IMR-90 (cell line): Measurements from ENCODE around the gene UBA3. TPM values are rescaled to one million over a fixed set of nuclear protein-coding genes. Genes with fewer than 3 reads are reported as not detected.

Source experiments
- ATAC-seq: fragments of 200-7000 bp; cut with Tn5 transposase; 2 replicates; pipeline ENCODE4 v1.9.1; 2020; ENCODE audit warnings: low read depth, mild to moderate bottlenecking, moderate library complexity
- BruUV-seq: library from RNA; stranded (reverse); fragments of 400-500 nt; replicated peaks from 2 replicates; lab custom pipeline; 2021; lab: Mats Ljungman, UMichigan
- CTCF ChIA-PET: fragments of 300-600 bp; formaldehyde crosslinking; extraction: SDS; loops from one replicate; lab custom pipeline; 2021; ENCODE audit warnings: antibody characterized with exemption; lab: Yijun Ruan, JAX
- POLR2A ChIA-PET: fragments of 300-600 bp; sonication (Branson Sonifier 250); formaldehyde crosslinking; loops from one replicate; lab custom pipeline; 2022; ENCODE audit warnings: antibody characterized with exemption; ENCODE audit not compliant: unreplicated experiment; lab: Charles Lee
- DNase-seq: peaks from one replicate; pipeline ENCODE4 v3.0.0; 2013
- H2AFZ ChIP-seq: replicated peaks from 2 replicates; pipeline ENCODE3; 2013; ENCODE audit warnings: low read length, mild to moderate bottlenecking; ENCODE audit not compliant: poor library complexity
- H2AK5ac ChIP-seq: 2 replicates; pipeline ENCODE4 v1.6.1; 2013; ENCODE audit warnings: low read depth, low read length, inconsistent platforms
- H2AK9ac ChIP-seq: replicated peaks from 2 replicates; pipeline ENCODE3; 2013; ENCODE audit warnings: mild to moderate bottlenecking, low read depth, low read length, moderate library complexity; ENCODE audit not compliant: poor library complexity
- H2BK120ac ChIP-seq: 2 replicates; pipeline ENCODE4 v1.6.1; 2013; ENCODE audit warnings: low read depth, low read length, inconsistent platforms
- H2BK15ac ChIP-seq: 3 replicates; pipeline ENCODE4 v1.6.1; 2013; ENCODE audit warnings: low read depth, low read length, inconsistent platforms
- H2BK20ac ChIP-seq: 2 replicates; pipeline ENCODE4 v1.6.1; 2013; ENCODE audit warnings: low read depth, mild to moderate bottlenecking, inconsistent platforms, low read length, moderate library complexity
- H2BK5ac ChIP-seq: 2 replicates; pipeline ENCODE4 v1.6.1; 2013; ENCODE audit warnings: mild to moderate bottlenecking, low read depth, low read length, inconsistent platforms; ENCODE audit not compliant: poor library complexity, severe bottlenecking
- H3K14ac ChIP-seq: replicated peaks from 2 replicates; pipeline ENCODE4 v1.6.1; 2013; ENCODE audit warnings: low read depth, low read length, inconsistent platforms
- H3K18ac ChIP-seq: 2 replicates; pipeline ENCODE4 v1.6.1; 2013; ENCODE audit warnings: low read depth, low read length, control low read depth
- H3K23ac ChIP-seq: 2 replicates; pipeline ENCODE4 v1.6.1; 2013; ENCODE audit warnings: low read depth, low read length, inconsistent platforms
- H3K27ac ChIP-seq: 2 replicates; pipeline ENCODE4 v1.5.1; 2013; ENCODE audit warnings: mild to moderate bottlenecking, control low read depth, low read length; ENCODE audit not compliant: insufficient read depth
- H3K27me3 ChIP-seq: 2 replicates; pipeline ENCODE4 v1.6.1; 2013; ENCODE audit warnings: low read length; ENCODE audit not compliant: control insufficient read depth, insufficient read depth
- H3K36me3 ChIP-seq: 2 replicates; pipeline ENCODE4 v1.6.1; 2013; ENCODE audit warnings: low read length, mixed read lengths; ENCODE audit not compliant: control insufficient read depth, insufficient read depth
- H3K4ac ChIP-seq: 2 replicates; pipeline ENCODE4 v1.6.1; 2013; ENCODE audit warnings: low read depth, low read length, inconsistent platforms
- H3K4me1 ChIP-seq: 2 replicates; pipeline ENCODE4 v1.6.1; 2013; ENCODE audit warnings: low read length, mixed read lengths; ENCODE audit not compliant: control insufficient read depth, insufficient read depth
- H3K4me2 ChIP-seq: 2 replicates; pipeline ENCODE4 v1.6.1; 2013; ENCODE audit warnings: low read depth, mild to moderate bottlenecking, control low read depth, low read length, moderate library complexity
- H3K4me3 ChIP-seq: 2 replicates; pipeline ENCODE4 v1.5.1; 2013; ENCODE audit warnings: low read depth, mild to moderate bottlenecking, control low read depth, low read length, moderate library complexity; ENCODE audit not compliant: insufficient read depth
- H3K56ac ChIP-seq: 2 replicates; pipeline ENCODE4 v1.6.1; 2013; ENCODE audit warnings: low read length, inconsistent platforms; ENCODE audit not compliant: insufficient read depth; ENCODE audit errors: extremely low read depth
- H3K79me1 ChIP-seq, 2 experiments: 2 replicates each; pipeline ENCODE4 v1.6.1; 2013; ENCODE audit warnings: low read length in 2 of 2, inconsistent platforms in 1 of 2, low read depth in 1 of 2
- H3K9ac ChIP-seq: 2 replicates; pipeline ENCODE4 v1.6.1; 2013; ENCODE audit warnings: low read depth, low read length, control low read depth
- H3K9me1 ChIP-seq: 2 replicates; pipeline ENCODE4 v1.6.1; 2013; ENCODE audit warnings: low read length, inconsistent platforms; ENCODE audit not compliant: insufficient read depth
- H3K9me3 ChIP-seq: 2 replicates; pipeline ENCODE4 v1.6.1; 2013; ENCODE audit warnings: low read length; ENCODE audit not compliant: control insufficient read depth, insufficient read depth
- H4K20me1 ChIP-seq: 2 replicates; pipeline ENCODE4 v1.6.1; 2013; ENCODE audit warnings: low read length, inconsistent platforms; ENCODE audit not compliant: insufficient read depth
- H4K5ac ChIP-seq: 2 replicates; pipeline ENCODE4 v1.6.1; 2013; ENCODE audit warnings: mild to moderate bottlenecking, low read depth, low read length, control low read depth
- H4K8ac ChIP-seq, 2 experiments: 2 replicates each; pipeline ENCODE4 v1.6.1; 2013; ENCODE audit warnings: low read depth in 2 of 2, low read length in 2 of 2, control low read depth in 1 of 2, inconsistent platforms in 1 of 2
- H4K91ac ChIP-seq: 2 replicates; pipeline ENCODE4 v1.6.1; 2013; ENCODE audit warnings: low read depth, low read length, inconsistent platforms; ENCODE audit not compliant: insufficient read depth
- BHLHE40 ChIP-seq: fragments of 150-350 bp; IDR thresholded peaks from 2 replicates; pipeline ENCODE4 v1.6.1; 2016; ENCODE audit warnings: mild to moderate bottlenecking, low read depth, low read length
- CEBPB ChIP-seq: IDR thresholded peaks from 2 replicates; pipeline ENCODE4 v1.6.1; 2012; ENCODE audit warnings: low read depth, low read length, improper control_type of control experiment
- CHD1 ChIP-seq: IDR thresholded peaks from 2 replicates; pipeline ENCODE4 v1.6.1; 2012; ENCODE audit warnings: low read depth, low read length, improper control_type of control experiment
- CTCF ChIP-seq: conservative IDR thresholded peaks from 2 replicates; pipeline ENCODE4 v1.5.1; 2012; ENCODE audit warnings: mild to moderate bottlenecking, low read depth, low read length, improper control_type of control experiment
- ELK1 ChIP-seq: fragments of 150-350 bp; IDR thresholded peaks from 2 replicates; pipeline ENCODE4 v1.6.1; 2016; ENCODE audit warnings: low read depth, mild to moderate bottlenecking, low read length, moderate library complexity, borderline replicate concordance
- FOS ChIP-seq: fragments of 150-350 bp; IDR thresholded peaks from 2 replicates; pipeline ENCODE4 v1.6.1; 2016; ENCODE audit warnings: low read depth, low read length
- MAFK ChIP-seq: IDR thresholded peaks from 2 replicates; pipeline ENCODE4 v1.6.1; 2012; ENCODE audit warnings: low read depth, low read length, improper control_type of control experiment
- MAZ ChIP-seq: IDR thresholded peaks from 2 replicates; pipeline ENCODE4 v1.6.1; 2012; ENCODE audit warnings: low read depth, mild to moderate bottlenecking, low read length, improper control_type of control experiment, moderate library complexity, borderline replicate concordance
- MXI1 ChIP-seq: IDR thresholded peaks from 2 replicates; pipeline ENCODE4 v1.6.1; 2012; ENCODE audit warnings: low read depth, mild to moderate bottlenecking, low read length, moderate library complexity, borderline replicate concordance
- NFE2L2 ChIP-seq: fragments of 150-350 bp; IDR thresholded peaks from 2 replicates; pipeline ENCODE4 v1.6.1; 2016; ENCODE audit warnings: low read depth, mild to moderate bottlenecking, low read length
- POLR2A ChIP-seq: IDR thresholded peaks from 2 replicates; pipeline ENCODE4 v1.6.1; 2012; ENCODE audit warnings: mild to moderate bottlenecking, low read depth, low read length
- RAD21 ChIP-seq: IDR thresholded peaks from 2 replicates; pipeline ENCODE4 v1.6.1; 2012; ENCODE audit warnings: low read length, improper control_type of control experiment
- RCOR1 ChIP-seq: IDR thresholded peaks from 2 replicates; pipeline ENCODE4 v1.6.1; 2012; ENCODE audit warnings: mild to moderate bottlenecking, low read length, improper control_type of control experiment; ENCODE audit not compliant: insufficient replicate concordance
- RFX5 ChIP-seq: IDR thresholded peaks from 2 replicates; pipeline ENCODE4 v1.8.0; 2012; ENCODE audit warnings: low read depth, mild to moderate bottlenecking, low read length, moderate library complexity
- SMC3 ChIP-seq: fragments of 150-350 bp; IDR thresholded peaks from 2 replicates; pipeline ENCODE4 v1.6.1; 2016; ENCODE audit warnings: low read depth, mild to moderate bottlenecking, antibody characterized with exemption, low read length, moderate library complexity
- USF2 ChIP-seq: fragments of 150-350 bp; IDR thresholded peaks from 2 replicates; pipeline ENCODE4 v1.6.1; 2017; ENCODE audit warnings: mild to moderate bottlenecking, antibody characterized with exemption, low read length, low read depth
- WGBS, 2 experiments: methylation state at CpG; one replicate each; pipeline versions ENCODE4 v1.1.5 to v1.1.7; 2013; ENCODE audit warnings: missing lambda C conversion rate in 2 of 2; ENCODE audit not compliant: insufficient read length in 1 of 2; ENCODE audit errors: extremely low coverage in 2 of 2; 5-methylcytosine and 5-hydroxymethylcytosine counted together
- dilution Hi-C: fragments of 300-500 bp; cut with HindIII; formaldehyde crosslinking; loops from one replicate; pipeline ENCODE4 v1.14.3; 2018; ENCODE audit warnings: low sequenced_read_pairs; ENCODE audit not compliant: unreplicated experiment
- in situ Hi-C: fragments of 300-500 bp; cut with MboI; formaldehyde crosslinking; loops from 3 replicates; pipeline ENCODE4 v1.14.3; 2019; ENCODE audit warnings: low sequenced_read_pairs, inconsistent platforms, mixed read lengths
- intact Hi-C: fragments of 100-400 bp; cut with micrococcal nuclease; formaldehyde crosslinking; loops from 2 replicates; pipeline ENCODE4 v1.10.0; 2022
- polyA plus RNA-seq, 3 experiments: library from polyadenylated mRNA; depleted of rRNA; stranded (reverse); fragments of >200 nt; gene quantifications; 2 replicates each; pipeline ENCODE4 v1.2.3, GENCODE V29; 2012; ENCODE audit warnings: low replicate concordance in 1 of 3
- total RNA-seq: library from RNA; depleted of rRNA; stranded (reverse); fragments of >200 nt; gene quantifications from 2 replicates; pipeline ENCODE4 v1.2.3, GENCODE V29; 2012

The UBA3 gene
- total and polyA plus RNA-seq, 2 of the 4 experiments (the other 2 are of a cell fraction), result 51.8 to 64.3 TPM

GRCh38 chr3:69129531-69129930 lies 49.4 kb upstream of the UBA3 start:
- no TSS peak for BruUV-seq
- H3K27me3 ChIP-seq, result peaks cover 8% of the 10 kb centered on the region
- H2BK5ac ChIP-seq, result no peak overlapping the region
- H2BK120ac ChIP-seq, result no peak overlapping the region
- no peaks in the 10 kb centered on the region for H3K9me3 ChIP-seq
- CTCF ChIA-PET, result interaction anchor here (1.2 kb wide), 1 partner anchor 8 kb away, joined by 5 read pairs; no protein-coding TSS in a partner anchor
- DNase-seq (no peak), ATAC-seq (no peak; the same call in 1 of the 2 replicates)
- H4K91ac ChIP-seq, result no peak overlapping the region
- dilution Hi-C loops (no loop called here), in situ Hi-C loops (no loop called here), intact Hi-C loops (loop anchor here (10.0 kb wide), 1 partner anchor 545 kb away; no protein-coding TSS in a partner anchor)
- H2BK20ac ChIP-seq, result no peak overlapping the region
- H3K9ac ChIP-seq, result no peak overlapping the region
- no CpG with 5 or more reads among the region's 1 CpG for WGBS, 2 experiments
- TF ChIP-seq ELK1 (no peak), CHD1 (no peak), NFE2L2 (no peak), CTCF (no peak), RFX5 (no peak), MXI1 (no peak), CEBPB (no peak), USF2 (no peak), RCOR1 (no peak), FOS (no peak), MAFK (no peak), SMC3 (no peak), RAD21 (no peak), POLR2A (no peak), MAZ (no peak), BHLHE40 (no peak)
- H3K23ac ChIP-seq, result no peak overlapping the region
- H3K4me1 ChIP-seq, result no peaks in the 10 kb centered on the region; the same call in 1 of the 2 replicates
- H4K20me1 ChIP-seq, result no peaks in the 10 kb centered on the region
- no peak overlapping the region for H4K5ac ChIP-seq
- H2AK9ac ChIP-seq, result no peak overlapping the region
- no peak overlapping the region for H3K18ac ChIP-seq
- no peak overlapping the region for H2BK15ac ChIP-seq
- H3K4me3 ChIP-seq, result no peak overlapping the region
- no peaks in the 10 kb centered on the region for H3K9me1 ChIP-seq
- H3K79me1 ChIP-seq, result no peaks in the 10 kb centered on the region
- no peak overlapping the region for H3K27ac ChIP-seq
- H3K4ac ChIP-seq, result no peak overlapping the region
- no peak overlapping the region for H3K14ac ChIP-seq
- POLR2A ChIA-PET, result no interaction called here
- no peak overlapping the region for H4K8ac ChIP-seq
- H3K36me3 ChIP-seq, result no peaks in the 10 kb centered on the region
- no peak overlapping the region for H2AK5ac ChIP-seq
- no peak overlapping the region; the same call in 1 of the 2 replicates for H3K4me2 ChIP-seq
- no peak overlapping the region for H2AFZ ChIP-seq
- no peak overlapping the region for H3K56ac ChIP-seq
